ENCODE data around the gene KRTAP10-3.

Gene KRTAP10-3

GRCh38 chr21:44547656-44548331, 10.8 kb downstream of the KRTAP10-3 start:
- peak; percentile 67 for DNase-seq (ENCODE audit: low spot score)

GRCh38 chr21:44544566-44544965, 14.0 kb downstream of the KRTAP10-3 start:
- no peak for DNase-seq (ENCODE audit: low spot score)

- no peak for DNase-seq (ENCODE audit: low spot score)
Observed at GRCh38 chr21:44542716-44543115, 15.9 kb downstream of the KRTAP10-3 start.

- DNase-seq (ENCODE audit: low spot score), result no peak
Observed at GRCh38 chr21:44540741-44541288, 17.8 kb downstream of the KRTAP10-3 start.

GRCh38 chr21:44539991-44540666, 18.5 kb downstream of the KRTAP10-3 start, which contains the start of gene KRTAP10-1:
TSS of gene KRTAP10-1 (minus strand) at chr21:44540195. CDS start at chr21:44540150, 45 bp downstream.
- no peak for DNase-seq (ENCODE audit: low spot score)

GRCh38 chr21:44539046-44539445, 19.5 kb downstream of the KRTAP10-3 start:
- DNase-seq (ENCODE audit: low spot score), result no peak

- DNase-seq (ENCODE audit: low spot score), result no peak
Observed at GRCh38 chr21:44537930-44538911, 20.4 kb downstream of the KRTAP10-3 start.

- DNase-seq (ENCODE audit: low spot score), result no peak
Observed at GRCh38 chr21:44535963-44536362, 22.6 kb downstream of the KRTAP10-3 start.

- DNase-seq (ENCODE audit: low spot score), result no peak
Observed at GRCh38 chr21:44534688-44535087, 23.9 kb downstream of the KRTAP10-3 start.

GRCh38 chr21:44533891-44534627, 24.5 kb downstream of the KRTAP10-3 start:
- no peak for DNase-seq (ENCODE audit: low spot score)

GRCh38 chr21:44533121-44533890, 25.3 kb downstream of the KRTAP10-3 start:
- DNase-seq (ENCODE audit: low spot score), result no peak

- DNase-seq (ENCODE audit: low spot score), result no peak
Observed at GRCh38 chr21:44532712-44533111, 25.9 kb downstream of the KRTAP10-3 start.

- DNase-seq (ENCODE audit: low spot score), result no peak
Observed at GRCh38 chr21:44531606-44532564, 26.7 kb downstream of the KRTAP10-3 start.

GRCh38 chr21:44530903-44531605, 27.5 kb downstream of the KRTAP10-3 start:
- no peak for DNase-seq (ENCODE audit: low spot score)

GRCh38 chr21:44530221-44530902, 28.2 kb downstream of the KRTAP10-3 start:
- DNase-seq (ENCODE audit: low spot score), result no peak

GRCh38 chr21:44529503-44530125, 29.0 kb downstream of the KRTAP10-3 start:
- no peak for DNase-seq (ENCODE audit: low spot score)

- DNase-seq (ENCODE audit: low spot score), result no peak
Observed at GRCh38 chr21:44529011-44529421, 29.6 kb downstream of the KRTAP10-3 start.

GRCh38 chr21:44528634-44528995, 30.0 kb downstream of the KRTAP10-3 start:
- DNase-seq (ENCODE audit: low spot score), result no peak

Measured in CD4-positive, alpha-beta T cell treated with Interleukin-6 at 100 ng/mL for 8 hours (primary cell).